Adrenal gland (tissue), 5 donors: ENCODE measurements around the gene ZCCHC9.

Source experiments
- POLR2A ChIP-seq, 2 donors: fragments of 450-650 bp; IDR thresholded peaks; one replicate each; pipeline ENCODE4 v1.6.1; 2017; ENCODE audit warnings: antibody characterized with exemption in 2 of 2, mild to moderate bottlenecking in 2 of 2, moderate library complexity in 1 of 2
- TF ChIP-seq, protein P1 (sequence below), 6 experiments: fragments of 450-650 bp in 4 of 6; fragments of 200-600 bp in 2 of 6; sonication (generic) in 1 of 6; IDR thresholded peaks; 1 replicate in 5 of 6; 2 replicates in 1 of 6; pipeline versions ENCODE4 v1.5.1 to v1.8.0; 2016 to 2021; ENCODE audit warnings: antibody characterized with exemption in 6 of 6, mild to moderate bottlenecking in 2 of 6, moderate library complexity in 1 of 6
- donor health status: DM: no; HTN: no; CAD: no.

- no peak for TF ChIP-seq POLR2A (IDR thresholded peaks at IDR 0.05)
- TF ChIP-seq, protein P1, sequence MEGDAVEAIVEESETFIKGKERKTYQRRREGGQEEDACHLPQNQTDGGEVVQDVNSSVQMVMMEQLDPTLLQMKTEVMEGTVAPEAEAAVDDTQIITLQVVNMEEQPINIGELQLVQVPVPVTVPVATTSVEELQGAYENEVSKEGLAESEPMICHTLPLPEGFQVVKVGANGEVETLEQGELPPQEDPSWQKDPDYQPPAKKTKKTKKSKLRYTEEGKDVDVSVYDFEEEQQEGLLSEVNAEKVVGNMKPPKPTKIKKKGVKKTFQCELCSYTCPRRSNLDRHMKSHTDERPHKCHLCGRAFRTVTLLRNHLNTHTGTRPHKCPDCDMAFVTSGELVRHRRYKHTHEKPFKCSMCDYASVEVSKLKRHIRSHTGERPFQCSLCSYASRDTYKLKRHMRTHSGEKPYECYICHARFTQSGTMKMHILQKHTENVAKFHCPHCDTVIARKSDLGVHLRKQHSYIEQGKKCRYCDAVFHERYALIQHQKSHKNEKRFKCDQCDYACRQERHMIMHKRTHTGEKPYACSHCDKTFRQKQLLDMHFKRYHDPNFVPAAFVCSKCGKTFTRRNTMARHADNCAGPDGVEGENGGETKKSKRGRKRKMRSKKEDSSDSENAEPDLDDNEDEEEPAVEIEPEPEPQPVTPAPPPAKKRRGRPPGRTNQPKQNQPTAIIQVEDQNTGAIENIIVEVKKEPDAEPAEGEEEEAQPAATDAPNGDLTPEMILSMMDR (IDR thresholded peaks at IDR 0.05) = no peak
These were observed 57.7 kb downstream of the ZCCHC9 start for GRCh38 chr5:81359108-81359507.
